NB4 (cell line): Measurements from ENCODE around the gene GLI3.

Source experiments
- DNase-seq: peaks from one replicate; pipeline ENCODE4 v3.0.0; 2010; ENCODE audit warnings: low read depth
- H3K4me3 ChIP-seq: one replicate; pipeline ENCODE4 v1.5.1; 2011; ENCODE audit warnings: mild to moderate bottlenecking, low read depth, low read length, moderate library complexity
- CTCF ChIP-seq: IDR thresholded peaks from one replicate; pipeline ENCODE4 v1.5.1; 2012; ENCODE audit warnings: low read depth, low read length
- MAX ChIP-seq: IDR thresholded peaks from 2 replicates; pipeline ENCODE4 v1.6.1; 2011; ENCODE audit warnings: low read depth, low read length
- MYC ChIP-seq: IDR thresholded peaks from 2 replicates; pipeline ENCODE4 v1.6.1; 2011; ENCODE audit warnings: low read depth, low read length
- POLR2A ChIP-seq: IDR thresholded peaks from 2 replicates; pipeline ENCODE4 v1.6.1; 2011; ENCODE audit warnings: mild to moderate bottlenecking; ENCODE audit not compliant: insufficient read length; ENCODE audit errors: extremely low read depth

Gene GLI3

GRCh38 chr7:42090806-42091205 is 146.2 kb downstream of the GLI3 start:
- no peak overlapping the region for H3K4me3 ChIP-seq
- no peak for DNase-seq
- TF ChIP-seq MYC = no peak
- no peak for TF ChIP-seq CTCF
- TF ChIP-seq POLR2A = no peak
- TF ChIP-seq MAX = no peak

GRCh38 chr7:42090056-42090455 is 147.0 kb downstream of the GLI3 start:
- TF ChIP-seq MAX (no peak), CTCF (no peak), MYC (no peak), POLR2A (no peak)
- H3K4me3 ChIP-seq = no peak overlapping the region
- no peak for DNase-seq

- H3K4me3 ChIP-seq = no peak overlapping the region
- no peak for DNase-seq
- no peak for TF ChIP-seq POLR2A
- TF ChIP-seq MYC = no peak
- TF ChIP-seq CTCF = no peak
- no peak for TF ChIP-seq MAX
Observed at GRCh38 chr7:42087616-42088015, 149.4 kb downstream of the GLI3 start.

- DNase-seq = no peak
- H3K4me3 ChIP-seq = no peak overlapping the region
- TF ChIP-seq MAX (no peak), MYC (no peak), POLR2A (no peak), CTCF (no peak)
Observed at GRCh38 chr7:42085531-42085930, 151.5 kb downstream of the GLI3 start.

- no peak overlapping the region for H3K4me3 ChIP-seq
- TF ChIP-seq CTCF (no peak), MYC (no peak), MAX (no peak), POLR2A (no peak)
- DNase-seq = no peak
Observed at GRCh38 chr7:42084263-42084662, 152.7 kb downstream of the GLI3 start.

GRCh38 chr7:42083284-42083683 is 153.7 kb downstream of the GLI3 start:
- no peak overlapping the region for H3K4me3 ChIP-seq
- no peak for TF ChIP-seq POLR2A
- TF ChIP-seq CTCF = no peak
- TF ChIP-seq MYC = no peak
- no peak for TF ChIP-seq MAX
- no peak for DNase-seq
